ENCODE data around the gene PRKCE. TPM values are rescaled to one million over a fixed set of nuclear protein-coding genes. Genes with fewer than 3 reads are reported as not detected.

Gene PRKCE
- total RNA-seq, 1 experiment from 2014 or later = 4.4 TPM

GRCh38 chr2:45950606-45951005, 299.1 kb downstream of the PRKCE start:
- intact Hi-C loops (cut with micrococcal nuclease; ENCODE audit: unreplicated experiment) = no loop called here
- no peaks in the 10 kb centered on the region for H3K9me3 Mint-ChIP-seq (ENCODE audit: unreplicated experiment)

DNA sequence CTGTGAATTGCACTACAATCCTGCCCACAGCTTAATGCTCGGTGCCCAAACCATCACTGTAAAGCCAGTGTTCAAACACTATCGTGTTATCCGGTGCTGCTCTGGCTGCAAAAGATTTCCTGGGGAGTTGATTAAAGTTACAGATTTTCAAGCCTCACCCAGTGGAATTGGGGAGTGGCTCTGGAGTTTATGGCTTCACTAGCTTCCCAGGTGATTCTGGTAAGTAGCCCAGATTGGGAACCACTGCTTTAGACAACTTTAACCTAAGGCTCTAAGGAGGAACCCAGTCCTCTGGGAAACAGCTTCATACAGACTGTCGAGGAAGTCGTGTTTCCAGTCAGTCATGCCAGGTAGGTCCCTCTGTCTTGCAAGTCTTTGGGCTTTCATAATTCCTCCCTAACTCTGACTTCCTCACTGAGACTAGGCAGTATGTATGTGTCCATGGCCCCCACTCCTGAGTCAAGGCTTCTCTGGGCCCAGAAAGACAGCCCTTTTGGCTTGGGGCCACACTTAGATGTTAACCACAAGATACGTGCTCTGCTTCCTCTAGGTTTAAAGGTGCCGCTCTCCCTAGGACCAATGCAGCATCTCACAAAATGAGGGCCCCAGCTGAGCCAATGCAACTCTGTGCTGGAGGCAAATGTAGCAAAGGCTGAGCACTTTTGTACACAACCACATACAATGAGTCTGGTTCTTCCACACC, 299.7 kb downstream of the PRKCE start:
- H3K4me3 Mint-ChIP-seq (ENCODE audit: unreplicated experiment) = no peak overlapping the region
- ChIA-PET POLR2A (no interaction called here), CTCF (no interaction called here)
- intact Hi-C loops (cut with micrococcal nuclease; ENCODE audit: unreplicated experiment) = no loop called here
- H3K9me3 Mint-ChIP-seq (ENCODE audit: unreplicated experiment) = no peaks in the 10 kb centered on the region
- BruUV-seq (replicated peaks) = no TSS peak
- H3K4me1 Mint-ChIP-seq (ENCODE audit: low read depth, unreplicated experiment) = peaks cover 6% of the 10 kb centered on the region
- TF ChIP-seq, protein P1, sequence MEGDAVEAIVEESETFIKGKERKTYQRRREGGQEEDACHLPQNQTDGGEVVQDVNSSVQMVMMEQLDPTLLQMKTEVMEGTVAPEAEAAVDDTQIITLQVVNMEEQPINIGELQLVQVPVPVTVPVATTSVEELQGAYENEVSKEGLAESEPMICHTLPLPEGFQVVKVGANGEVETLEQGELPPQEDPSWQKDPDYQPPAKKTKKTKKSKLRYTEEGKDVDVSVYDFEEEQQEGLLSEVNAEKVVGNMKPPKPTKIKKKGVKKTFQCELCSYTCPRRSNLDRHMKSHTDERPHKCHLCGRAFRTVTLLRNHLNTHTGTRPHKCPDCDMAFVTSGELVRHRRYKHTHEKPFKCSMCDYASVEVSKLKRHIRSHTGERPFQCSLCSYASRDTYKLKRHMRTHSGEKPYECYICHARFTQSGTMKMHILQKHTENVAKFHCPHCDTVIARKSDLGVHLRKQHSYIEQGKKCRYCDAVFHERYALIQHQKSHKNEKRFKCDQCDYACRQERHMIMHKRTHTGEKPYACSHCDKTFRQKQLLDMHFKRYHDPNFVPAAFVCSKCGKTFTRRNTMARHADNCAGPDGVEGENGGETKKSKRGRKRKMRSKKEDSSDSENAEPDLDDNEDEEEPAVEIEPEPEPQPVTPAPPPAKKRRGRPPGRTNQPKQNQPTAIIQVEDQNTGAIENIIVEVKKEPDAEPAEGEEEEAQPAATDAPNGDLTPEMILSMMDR (IDR thresholded peaks at IDR 0.05; ENCODE audit: insufficient read depth in 1 of 2, low read depth in 1 of 2, low read length in 1 of 2, severe bottlenecking in 1 of 2, unreplicated experiment in 1 of 2) = no peak
- no peaks in the 10 kb centered on the region for H3K36me3 Mint-ChIP-seq (ENCODE audit: insufficient read depth, unreplicated experiment)
- Histone ChIP-seq H3K9me3 (no peaks in the 10 kb centered on the region), H3K27me3 (replicated peaks; ENCODE audit: control insufficient read depth, insufficient read depth, low read length) (no peaks in the 10 kb centered on the region), H3K4me3 (ENCODE audit: low read depth, low read length) (no peak overlapping the region), H3K4me1 (no peaks in the 10 kb centered on the region), H3K36me3 (ENCODE audit: control insufficient read depth, insufficient read depth, low read length) (no peaks in the 10 kb centered on the region)
- peaks cover 4% of the 10 kb centered on the region for H3K27me3 Mint-ChIP-seq (ENCODE audit: insufficient read depth, unreplicated experiment)
- H3K27ac Mint-ChIP-seq (ENCODE audit: unreplicated experiment) = no peak overlapping the region
- no peak for DNase-seq

More at GRCh38 chr2:45950606-45951005, 299.1 kb downstream of the PRKCE start:
- CTCF ChIA-PET = no interaction called here
- no peaks in the 10 kb centered on the region for H3K9me3 ChIP-seq
- H3K4me1 ChIP-seq = no peaks in the 10 kb centered on the region
- TF ChIP-seq, protein P1 (IDR thresholded peaks at IDR 0.05; ENCODE audit: insufficient read depth in 1 of 2, low read depth in 1 of 2, low read length in 1 of 2, severe bottlenecking in 1 of 2, unreplicated experiment in 1 of 2) = no peak
- H3K4me3 ChIP-seq (ENCODE audit: low read depth, low read length) = no peak overlapping the region
- Mint-ChIP-seq H3K4me3 (ENCODE audit: unreplicated experiment) (no peak overlapping the region), H3K36me3 (ENCODE audit: insufficient read depth, unreplicated experiment) (no peaks in the 10 kb centered on the region), H3K4me1 (ENCODE audit: low read depth, unreplicated experiment) (peaks cover 6% of the 10 kb centered on the region), H3K27me3 (ENCODE audit: insufficient read depth, unreplicated experiment) (peaks cover 4% of the 10 kb centered on the region), H3K27ac (ENCODE audit: unreplicated experiment) (no peak overlapping the region)
- DNase-seq = no peak
- BruUV-seq (replicated peaks) = no TSS peak
- H3K27me3 ChIP-seq (replicated peaks; ENCODE audit: control insufficient read depth, insufficient read depth, low read length) = no peaks in the 10 kb centered on the region
- POLR2A ChIA-PET = no interaction called here
- H3K36me3 ChIP-seq (ENCODE audit: control insufficient read depth, insufficient read depth, low read length) = no peaks in the 10 kb centered on the region

DNA sequence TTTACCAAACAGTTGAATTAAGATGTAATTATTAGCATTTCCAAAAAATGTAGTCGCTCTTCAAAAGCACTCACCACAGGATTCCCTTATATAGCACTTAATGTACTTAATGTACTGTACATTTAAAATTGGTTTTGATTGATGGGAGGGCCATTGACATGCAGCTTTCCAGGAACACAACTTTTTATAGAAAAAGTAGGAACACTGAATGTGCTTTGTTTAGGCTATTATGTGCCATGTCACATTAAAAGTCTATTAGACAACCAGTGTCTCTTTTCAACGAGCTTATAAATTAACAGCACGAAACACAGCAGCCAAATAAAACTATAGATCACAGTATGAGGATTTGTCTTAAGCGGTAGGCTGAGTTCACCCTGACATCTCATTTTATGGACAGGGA, 301.1 kb downstream of the PRKCE start:
- Mint-ChIP-seq H3K27me3 (ENCODE audit: insufficient read depth, unreplicated experiment) (peaks cover 4% of the 10 kb centered on the region), H3K27ac (ENCODE audit: unreplicated experiment) (no peak overlapping the region), H3K36me3 (ENCODE audit: insufficient read depth, unreplicated experiment) (no peaks in the 10 kb centered on the region), H3K4me3 (ENCODE audit: unreplicated experiment) (no peak overlapping the region), H3K4me1 (ENCODE audit: low read depth, unreplicated experiment) (peaks cover 6% of the 10 kb centered on the region), H3K9me3 (ENCODE audit: unreplicated experiment) (no peaks in the 10 kb centered on the region)
- BruUV-seq (replicated peaks) = no TSS peak
- TF ChIP-seq, protein P1 (IDR thresholded peaks at IDR 0.05; ENCODE audit: insufficient read depth in 1 of 2, low read depth in 1 of 2, low read length in 1 of 2, severe bottlenecking in 1 of 2, unreplicated experiment in 1 of 2) = no peak
- H3K9me3 ChIP-seq = no peaks in the 10 kb centered on the region
- DNase-seq = no peak
- no peaks in the 10 kb centered on the region for H3K4me1 ChIP-seq
- H3K36me3 ChIP-seq (ENCODE audit: control insufficient read depth, insufficient read depth, low read length) = no peaks in the 10 kb centered on the region
- ChIA-PET POLR2A (no interaction called here), CTCF (no interaction called here)
- H3K27me3 ChIP-seq (replicated peaks; ENCODE audit: control insufficient read depth, insufficient read depth, low read length) = no peaks in the 10 kb centered on the region
- intact Hi-C loops (cut with micrococcal nuclease; ENCODE audit: unreplicated experiment) = no loop called here
- H3K4me3 ChIP-seq (ENCODE audit: low read depth, low read length) = no peak overlapping the region

Measured in Caco-2 (cell line).